GM23338 (cell line): Measurements from ENCODE around the gene KPNA5.

ENCODE experiments used
- CREB1 ChIP-seq: fragments of 250-450 bp; sonication (Bioruptor Pico); IDR thresholded peaks from 2 replicates; pipeline ENCODE4 v1.5.0; 2020; ENCODE audit warnings: low read depth, mild to moderate bottlenecking, moderate library complexity
- EZH2 ChIP-seq: fragments of 200-600 bp; sonication (generic); IDR thresholded peaks from one replicate; pipeline ENCODE4 v1.8.0; 2017; ENCODE audit warnings: antibody characterized with exemption, mild to moderate bottlenecking, low read depth; ENCODE audit not compliant: unreplicated experiment
- JUNB ChIP-seq: IDR thresholded peaks from one replicate; pipeline ENCODE4 v1.6.1; 2016; ENCODE audit warnings: antibody characterized with exemption; ENCODE audit not compliant: unreplicated experiment
- POLR2AphosphoS5 ChIP-seq: IDR thresholded peaks from 2 replicates; pipeline ENCODE4 v1.6.1; 2016; ENCODE audit warnings: antibody characterized with exemption, low read depth
- REST ChIP-seq: IDR thresholded peaks from one replicate; pipeline ENCODE4 v1.6.1; 2018; ENCODE audit warnings: antibody characterized with exemption; ENCODE audit not compliant: unreplicated experiment
- ZNF114 ChIP-seq: fragments of 250-450 bp; sonication (Bioruptor Pico); IDR thresholded peaks from 2 replicates; pipeline ENCODE4 v1.5.0; 2020; ENCODE audit warnings: mild to moderate bottlenecking, moderate library complexity
- TF ChIP-seq, protein P1 (sequence below), 2 experiments: fragments of 200-600 bp in 1 of 2; sonication (generic) in 1 of 2; conservative IDR thresholded peaks; 2 replicates each; pipeline versions ENCODE4 v1.5.1 to v1.6.1; 2016 to 2017; ENCODE audit warnings: antibody characterized with exemption in 2 of 2, low read depth in 2 of 2, mild to moderate bottlenecking in 2 of 2, moderate library complexity in 1 of 2

- TF ChIP-seq, protein P1, sequence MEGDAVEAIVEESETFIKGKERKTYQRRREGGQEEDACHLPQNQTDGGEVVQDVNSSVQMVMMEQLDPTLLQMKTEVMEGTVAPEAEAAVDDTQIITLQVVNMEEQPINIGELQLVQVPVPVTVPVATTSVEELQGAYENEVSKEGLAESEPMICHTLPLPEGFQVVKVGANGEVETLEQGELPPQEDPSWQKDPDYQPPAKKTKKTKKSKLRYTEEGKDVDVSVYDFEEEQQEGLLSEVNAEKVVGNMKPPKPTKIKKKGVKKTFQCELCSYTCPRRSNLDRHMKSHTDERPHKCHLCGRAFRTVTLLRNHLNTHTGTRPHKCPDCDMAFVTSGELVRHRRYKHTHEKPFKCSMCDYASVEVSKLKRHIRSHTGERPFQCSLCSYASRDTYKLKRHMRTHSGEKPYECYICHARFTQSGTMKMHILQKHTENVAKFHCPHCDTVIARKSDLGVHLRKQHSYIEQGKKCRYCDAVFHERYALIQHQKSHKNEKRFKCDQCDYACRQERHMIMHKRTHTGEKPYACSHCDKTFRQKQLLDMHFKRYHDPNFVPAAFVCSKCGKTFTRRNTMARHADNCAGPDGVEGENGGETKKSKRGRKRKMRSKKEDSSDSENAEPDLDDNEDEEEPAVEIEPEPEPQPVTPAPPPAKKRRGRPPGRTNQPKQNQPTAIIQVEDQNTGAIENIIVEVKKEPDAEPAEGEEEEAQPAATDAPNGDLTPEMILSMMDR (conservative IDR thresholded peaks at IDR 0.05; ENCODE audit: low read depth in 2 of 2) = no peak
- TF ChIP-seq EZH2 (no peak), REST (no peak), JUNB (no peak), POLR2AphosphoS5 (no peak), CREB1 (no peak), ZNF114 (CRISPR knock-in tag) (no peak)
Observed at GRCh38 chr6:116762235-116762634, 81.2 kb downstream of the KPNA5 start.
